Colonic mucosa (tissue), 4 donors: Measurements from ENCODE around the gene RPLP1. TPM values are rescaled to one million over a fixed set of nuclear protein-coding genes. Genes with fewer than 3 reads are reported as not detected.
"Not testable (repeated sequence)": the region's sequence is repeated elsewhere in the genome, so short reads cannot be mapped to it uniquely, and the experiment has no call there.

Experiments used
- DNase-seq: peaks from one replicate; pipeline ENCODE4 v3.0.0-alpha.2; 2020
- H3K27ac ChIP-seq: fragments of 200-600 bp; one replicate; pipeline ENCODE4 v1.8.0; 2021
- H3K27me3 ChIP-seq: fragments of 200-600 bp; one replicate; pipeline ENCODE4 v1.8.0; 2021
- H3K36me3 ChIP-seq: fragments of 200-600 bp; one replicate; pipeline ENCODE4 v1.8.0; 2021
- H3K4me1 ChIP-seq: fragments of 200-600 bp; one replicate; pipeline ENCODE4 v1.8.0; 2021; ENCODE audit warnings: mild to moderate bottlenecking
- H3K4me3 ChIP-seq: fragments of 200-600 bp; one replicate; pipeline ENCODE4 v1.8.0; 2021
- H3K9ac ChIP-seq, 2 donors: one replicate each; pipeline ENCODE4 v1.7.0; 2013; ENCODE audit warnings: control low read depth in 2 of 2, low read depth in 2 of 2, low read length in 2 of 2
- H3K9me3 ChIP-seq: fragments of 200-600 bp; one replicate; pipeline ENCODE4 v1.8.0; 2021
- CTCF ChIP-seq: fragments of 200-600 bp; IDR thresholded peaks from one replicate; pipeline ENCODE4 v1.8.0; 2022; ENCODE audit warnings: antibody characterized with exemption, mild to moderate bottlenecking
- intact Hi-C: fragments of 100-400 bp; cut with DNase I; formaldehyde crosslinking; loops from one replicate; pipeline ENCODE4 v1.14.1; 2022
- total RNA-seq, 2 donors: library from RNA; stranded (reverse); fragmentation: NEBNext Ultra II Directional in 1 of 2; extraction: Animal tissue kit (Norgen Biotek cat#: 25700) in 1 of 2; gene quantifications; one replicate each; pipeline ENCODE4 v1.2.1, GENCODE V29; 2021
- donor health status: healthy.
- donor health status: DM: no; HTN: no; CAD: no.
- donor health status: DM: no; HTN: no; CAD: no.

RPLP1 gene
- total RNA-seq, 2 donors from 2014 or later: 1,531 to 1,739 TPM

- no peaks in the 10 kb centered on the region for H3K27me3 ChIP-seq
- H3K36me3 ChIP-seq: no peaks in the 10 kb centered on the region
- H3K9me3 ChIP-seq: no peaks in the 10 kb centered on the region
- H3K9ac ChIP-seq: no peak overlapping the region
- no peak overlapping the region for H3K4me3 ChIP-seq
- no peak overlapping the region for H3K27ac ChIP-seq
- H3K4me1 ChIP-seq: no peaks in the 10 kb centered on the region
- intact Hi-C loops: no loop called here
- no peak for DNase-seq
- no peak for TF ChIP-seq CTCF
Observed at GRCh38 chr15:69436951-69437350, 15.7 kb upstream of the RPLP1 start.

- no peaks in the 10 kb centered on the region for H3K36me3 ChIP-seq
- intact Hi-C loops: no loop called here
Observed at GRCh38 chr15:69439623-69440022, 13.0 kb upstream of the RPLP1 start.

GRCh38 chr15:69443032-69443611, 9.5 kb upstream of the RPLP1 start:
- TF ChIP-seq CTCF: no peak
- no peaks in the 10 kb centered on the region for H3K36me3 ChIP-seq
- no peak overlapping the region for H3K27ac ChIP-seq
- no peaks in the 10 kb centered on the region for H3K4me1 ChIP-seq
- no peaks in the 10 kb centered on the region for H3K9me3 ChIP-seq
- H3K9ac ChIP-seq: no peak overlapping the region
- H3K4me3 ChIP-seq: no peak overlapping the region
- no peak for DNase-seq
- H3K27me3 ChIP-seq: no peaks in the 10 kb centered on the region
- intact Hi-C loops: no loop called here

More at GRCh38 chr15:69439623-69440022, 13.0 kb upstream of the RPLP1 start:
- Histone ChIP-seq H3K4me3 (no peak overlapping the region), H3K9me3 (no peaks in the 10 kb centered on the region), H3K27ac (no peak overlapping the region), H3K27me3 (no peaks in the 10 kb centered on the region), H3K9ac (no peak overlapping the region), H3K4me1 (no peaks in the 10 kb centered on the region)
- no peak for TF ChIP-seq CTCF
- no peak for DNase-seq

GRCh38 chr15:69444686-69445085, 7.9 kb upstream of the RPLP1 start:
- Histone ChIP-seq H3K4me1 (no peaks in the 10 kb centered on the region), H3K27me3 (no peaks in the 10 kb centered on the region), H3K9me3 (no peaks in the 10 kb centered on the region), H3K36me3 (no peaks in the 10 kb centered on the region), H3K4me3 (no peak overlapping the region), H3K9ac (no peak overlapping the region), H3K27ac (no peak overlapping the region)
- no peak for TF ChIP-seq CTCF
- intact Hi-C loops: no loop called here
- no peak for DNase-seq

GRCh38 chr15:69446953-69447352, 5.7 kb upstream of the RPLP1 start:
- no peaks in the 10 kb centered on the region for H3K27me3 ChIP-seq
- intact Hi-C loops: no loop called here
- no peak overlapping the region for H3K9ac ChIP-seq
- no peak for TF ChIP-seq CTCF
- no peak overlapping the region for H3K4me3 ChIP-seq
- no peaks in the 10 kb centered on the region for H3K9me3 ChIP-seq
- H3K27ac ChIP-seq: no peak overlapping the region
- DNase-seq: no peak
- H3K36me3 ChIP-seq: no peaks in the 10 kb centered on the region
- H3K4me1 ChIP-seq: no peaks in the 10 kb centered on the region

- H3K4me3 ChIP-seq, H3K9me3 ChIP-seq, intact Hi-C loops, H3K4me1 ChIP-seq, H3K27me3 ChIP-seq, DNase-seq, H3K36me3 ChIP-seq, H3K9ac ChIP-seq, H3K27ac ChIP-seq: not testable (repeated sequence)
Observed at GRCh38 chr15:69450221-69450620, 2.4 kb upstream of the RPLP1 start.
